C4-2B (cell line): ENCODE data around the gene AIFM3.
A peak's percentile ranks its signal among the peaks of the same experiment; 100 is the strongest.

Source experiments
- ZFX ChIP-seq: fragments of 450-650 bp; IDR thresholded peaks from 2 replicates; pipeline ENCODE4 v1.6.1; 2017
- TF ChIP-seq, protein P1 (sequence below): fragments of 450-650 bp; conservative IDR thresholded peaks from 2 replicates; pipeline ENCODE4 v1.5.1; 2017; ENCODE audit warnings: mild to moderate bottlenecking

- TF ChIP-seq, protein P1, sequence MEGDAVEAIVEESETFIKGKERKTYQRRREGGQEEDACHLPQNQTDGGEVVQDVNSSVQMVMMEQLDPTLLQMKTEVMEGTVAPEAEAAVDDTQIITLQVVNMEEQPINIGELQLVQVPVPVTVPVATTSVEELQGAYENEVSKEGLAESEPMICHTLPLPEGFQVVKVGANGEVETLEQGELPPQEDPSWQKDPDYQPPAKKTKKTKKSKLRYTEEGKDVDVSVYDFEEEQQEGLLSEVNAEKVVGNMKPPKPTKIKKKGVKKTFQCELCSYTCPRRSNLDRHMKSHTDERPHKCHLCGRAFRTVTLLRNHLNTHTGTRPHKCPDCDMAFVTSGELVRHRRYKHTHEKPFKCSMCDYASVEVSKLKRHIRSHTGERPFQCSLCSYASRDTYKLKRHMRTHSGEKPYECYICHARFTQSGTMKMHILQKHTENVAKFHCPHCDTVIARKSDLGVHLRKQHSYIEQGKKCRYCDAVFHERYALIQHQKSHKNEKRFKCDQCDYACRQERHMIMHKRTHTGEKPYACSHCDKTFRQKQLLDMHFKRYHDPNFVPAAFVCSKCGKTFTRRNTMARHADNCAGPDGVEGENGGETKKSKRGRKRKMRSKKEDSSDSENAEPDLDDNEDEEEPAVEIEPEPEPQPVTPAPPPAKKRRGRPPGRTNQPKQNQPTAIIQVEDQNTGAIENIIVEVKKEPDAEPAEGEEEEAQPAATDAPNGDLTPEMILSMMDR, result no peak; the same call in 1 of the 2 replicates
- peak; percentile 98 for TF ChIP-seq ZFX
These were observed 14.9 kb downstream of the AIFM3 start, which contains the start of gene LZTR1 for GRCh38 chr22:20981787-20982562.
